Measurements from ENCODE around the gene SORCS2.

Gene SORCS2

DNA sequence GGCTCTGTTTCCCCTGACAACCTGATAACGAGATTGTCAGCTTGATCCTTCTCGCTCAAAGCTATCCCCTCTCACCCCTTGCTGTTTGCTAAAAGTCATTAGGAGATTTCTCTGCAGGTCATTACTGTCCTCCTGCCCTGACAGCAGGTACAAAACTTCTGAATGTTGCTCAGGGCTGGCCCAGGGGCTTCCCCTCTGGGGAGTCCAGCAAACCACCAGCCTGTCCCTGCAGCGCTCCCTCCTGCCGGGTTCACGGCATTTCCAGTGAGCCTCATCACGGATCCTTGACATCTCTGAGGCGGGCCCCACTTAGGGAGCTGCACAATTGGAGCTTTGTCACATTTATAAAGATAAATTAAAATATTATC, 5.2 kb upstream of the SORCS2 start:
- peak; percentile 46 for DNase-seq

DNA sequence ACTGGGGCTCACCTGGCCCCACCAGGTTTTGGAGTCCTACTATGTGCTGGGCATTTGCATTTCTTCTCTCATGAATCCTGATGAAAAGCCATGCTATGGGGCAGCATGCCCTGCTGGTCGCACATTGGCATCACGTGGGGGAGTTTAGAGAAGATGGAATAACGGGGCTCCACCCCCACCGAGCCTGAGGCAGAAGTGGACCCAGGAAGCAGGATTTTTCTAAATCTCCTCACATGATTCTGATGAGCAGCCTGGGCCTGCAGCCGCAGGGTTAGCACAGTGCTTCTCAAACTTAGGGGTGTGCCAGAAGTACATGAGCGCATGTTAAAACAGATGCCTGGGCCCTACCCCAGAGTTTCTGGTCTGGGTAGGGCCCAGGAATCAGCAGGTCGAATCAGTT, 4.6 kb upstream of the SORCS2 start:
- peak; percentile 20 for DNase-seq

DNA sequence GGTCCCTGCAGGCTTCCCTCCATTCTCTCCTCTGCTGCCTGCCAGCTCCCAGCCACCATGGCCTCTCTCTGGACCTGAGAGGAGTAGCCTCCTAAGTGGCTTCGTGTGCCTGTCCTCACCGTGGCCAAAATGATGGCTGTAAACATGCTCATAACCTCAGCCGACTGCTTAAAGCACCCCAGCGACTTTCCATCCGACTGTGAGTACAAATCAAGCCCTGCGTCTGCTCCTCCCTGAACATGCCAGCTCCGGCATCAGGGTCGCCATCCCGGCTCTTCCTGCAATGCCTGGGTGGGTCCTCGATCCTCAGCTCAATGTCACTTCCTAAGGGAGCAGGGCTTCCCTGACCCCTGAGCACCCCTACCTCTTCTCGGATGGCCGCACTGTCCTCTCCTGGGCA, 3.3 kb upstream of the SORCS2 start:
- DNase-seq, result peak; percentile 33

DNA sequence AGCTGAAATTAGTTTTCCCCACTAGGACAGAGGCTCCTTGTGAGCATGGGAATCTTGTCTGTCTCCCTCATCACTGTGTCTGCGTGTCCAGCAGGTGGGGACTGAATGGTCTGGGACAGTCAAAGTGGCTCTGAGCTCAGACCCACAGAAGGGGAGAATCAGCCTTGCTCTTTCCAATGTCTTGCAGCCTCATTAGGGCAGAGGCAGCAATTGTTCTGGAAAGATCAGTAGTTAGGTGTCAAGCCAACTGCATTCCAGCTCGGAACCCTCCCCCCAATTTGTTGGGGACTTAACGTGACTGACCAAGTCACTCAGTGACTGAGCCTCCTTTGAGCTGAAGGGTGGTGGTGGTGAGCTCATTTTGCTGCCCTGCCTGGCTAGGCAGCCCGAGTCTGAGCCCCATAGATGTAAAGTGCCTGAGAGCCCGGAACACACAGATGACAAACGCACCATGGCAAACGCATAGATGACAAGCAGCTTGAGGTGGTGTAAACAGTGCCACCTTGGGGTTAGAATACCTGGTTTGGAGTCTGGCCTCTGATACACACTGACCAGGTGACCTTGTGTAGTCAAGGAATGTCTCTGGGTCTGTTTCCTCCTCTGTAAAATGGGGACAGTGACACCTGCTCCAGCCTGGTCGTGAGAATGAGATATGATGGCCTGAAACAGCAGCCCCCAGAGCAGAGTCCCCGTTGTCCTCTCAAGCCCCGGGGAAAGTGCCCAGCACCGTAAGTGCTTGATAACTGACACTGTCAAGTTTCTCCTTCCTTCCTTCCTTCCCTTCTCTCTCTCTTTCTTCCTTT, 2.7 kb upstream of the SORCS2 start:
- peak; percentile 32 for DNase-seq

DNA sequence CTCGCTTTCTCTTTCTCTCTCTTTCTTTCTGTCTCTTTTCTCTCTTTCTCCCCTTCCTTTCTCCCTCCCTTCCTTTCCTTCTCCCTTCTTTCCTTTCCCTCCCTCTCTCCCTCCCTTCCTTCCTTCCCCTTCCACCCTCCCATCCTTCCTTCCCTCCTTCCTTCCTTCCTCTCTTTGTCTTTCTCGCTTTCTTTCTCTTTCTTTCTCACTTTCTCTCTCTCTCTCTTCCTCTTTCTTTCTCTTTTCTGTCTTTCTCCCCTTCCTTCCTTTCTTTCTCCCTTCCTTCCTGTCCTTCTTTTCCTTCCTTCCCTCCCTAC, 2.1 kb upstream of the SORCS2 start:
- no peak for DNase-seq

DNA sequence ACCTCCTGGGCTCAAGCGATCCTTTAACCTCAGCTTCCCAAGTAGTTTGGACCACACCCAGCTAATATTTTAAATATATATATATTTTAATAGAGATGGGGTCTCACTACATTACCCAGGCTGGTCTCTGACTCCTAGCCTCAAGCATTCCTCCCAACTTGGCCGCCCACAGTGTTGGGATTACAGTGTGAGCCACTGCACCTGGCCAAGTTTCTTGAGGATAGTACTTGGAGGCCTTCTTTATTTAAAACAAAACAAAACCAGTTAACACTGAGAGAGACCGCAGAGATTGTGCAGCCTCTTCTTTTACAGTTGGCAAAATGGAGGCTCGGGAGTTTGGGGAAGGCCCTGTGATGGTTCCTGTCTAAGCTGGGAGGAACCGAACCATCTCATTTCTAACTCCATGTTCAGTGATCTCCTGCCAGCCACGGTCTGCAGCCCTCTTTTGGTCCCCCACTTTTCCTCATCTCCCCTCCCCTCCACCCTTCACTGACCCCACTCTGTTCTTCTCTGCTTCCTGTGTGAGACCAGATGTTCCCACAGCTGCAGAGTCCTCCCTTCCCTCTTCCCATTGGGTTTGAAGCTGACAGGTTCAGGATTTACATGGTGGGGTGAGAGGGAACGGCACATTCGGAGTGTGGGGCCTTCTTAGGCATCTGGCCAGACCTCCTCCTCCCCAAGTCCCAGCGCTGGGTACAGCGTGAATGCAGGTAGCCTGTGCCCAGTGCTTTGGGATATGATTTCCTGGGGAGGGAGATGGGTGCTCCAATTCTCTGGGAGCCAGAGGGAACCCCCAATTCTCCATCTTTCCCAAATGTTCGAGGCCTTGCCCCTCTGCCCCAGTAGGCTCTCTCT, 1.4 kb upstream of the SORCS2 start:
- peak; percentile 40 for DNase-seq

DNA sequence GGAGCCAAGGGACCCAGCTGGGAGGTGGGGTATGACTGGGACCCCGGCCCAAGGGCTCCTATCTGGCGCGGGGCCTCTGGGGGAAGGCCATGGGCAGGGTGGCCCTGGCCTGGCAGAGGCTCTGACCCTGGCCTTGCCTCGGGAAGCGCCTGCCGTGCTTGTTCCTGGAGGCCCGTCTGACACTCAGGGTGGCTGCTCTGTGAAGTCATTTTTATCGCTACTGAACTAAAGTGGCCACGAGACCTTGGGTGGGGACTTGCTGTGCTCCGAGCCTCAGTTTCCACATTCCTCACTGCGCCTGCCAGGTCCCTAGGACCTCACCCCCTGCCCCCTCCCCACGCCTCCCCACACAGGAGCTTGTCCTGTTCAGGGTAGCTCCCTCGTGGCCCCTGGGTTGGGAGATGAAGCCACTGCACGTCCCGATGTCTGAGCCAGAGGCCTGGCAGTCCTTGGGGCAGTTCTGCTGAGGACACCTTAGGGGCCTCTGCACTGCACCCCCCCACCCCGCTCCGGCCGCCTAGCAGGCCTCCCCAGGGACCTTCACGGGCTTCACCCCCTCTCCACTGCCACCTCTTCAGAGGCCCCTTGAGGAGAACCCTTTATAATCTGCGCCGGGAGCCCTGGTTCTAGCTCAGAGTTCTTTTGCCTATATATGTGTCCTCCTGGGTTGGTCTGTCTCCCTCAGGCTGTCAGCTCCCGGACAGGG, 639 bp upstream of the SORCS2 start:
- DNase-seq, result peak; percentile 48

DNA sequence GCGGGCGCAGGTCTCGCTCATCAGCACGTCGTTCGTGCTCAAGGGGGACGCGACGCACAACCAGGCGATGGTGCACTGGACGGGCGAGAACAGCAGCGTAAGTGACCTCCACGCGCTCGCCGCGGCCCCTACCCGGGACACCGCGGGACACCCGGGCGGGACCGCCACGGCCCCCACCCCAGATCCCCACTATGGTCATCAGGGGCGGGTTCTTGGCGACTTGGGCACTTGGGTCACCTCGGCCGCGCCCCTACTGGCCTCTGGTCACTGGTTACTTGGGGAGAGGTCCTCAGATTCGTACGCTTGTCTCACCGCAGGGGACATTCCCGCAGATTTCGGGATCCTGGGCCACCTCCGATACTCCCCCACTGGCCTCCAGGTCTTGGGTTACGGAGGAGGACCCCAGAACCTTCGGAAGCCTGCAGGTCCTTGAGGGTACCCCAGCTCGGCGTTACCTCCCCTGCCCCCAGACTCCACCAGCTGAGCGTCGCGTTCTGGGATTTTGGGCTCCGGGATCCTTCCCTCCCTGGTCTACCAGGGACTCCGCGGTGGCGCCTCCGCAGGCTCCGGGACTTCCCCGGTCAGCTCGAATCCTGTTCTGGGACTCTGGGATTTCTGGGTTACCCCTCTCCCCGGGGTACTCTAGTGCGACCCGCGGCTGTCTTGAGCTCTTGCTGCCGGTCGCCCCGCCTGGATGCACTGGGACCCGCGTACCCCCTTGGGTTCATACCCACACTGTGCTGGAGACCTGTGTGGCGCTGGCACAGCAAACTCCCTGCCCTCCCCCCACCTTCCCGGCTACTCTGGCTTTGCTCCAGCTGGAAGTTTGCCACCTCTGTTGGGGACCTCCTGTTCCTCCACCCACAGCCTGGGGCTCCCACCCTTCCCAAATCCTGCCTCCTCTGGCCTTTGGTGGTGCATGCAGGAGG, 956 bp downstream of the SORCS2 start:
- DNase-seq, result peak; percentile 45

DNA sequence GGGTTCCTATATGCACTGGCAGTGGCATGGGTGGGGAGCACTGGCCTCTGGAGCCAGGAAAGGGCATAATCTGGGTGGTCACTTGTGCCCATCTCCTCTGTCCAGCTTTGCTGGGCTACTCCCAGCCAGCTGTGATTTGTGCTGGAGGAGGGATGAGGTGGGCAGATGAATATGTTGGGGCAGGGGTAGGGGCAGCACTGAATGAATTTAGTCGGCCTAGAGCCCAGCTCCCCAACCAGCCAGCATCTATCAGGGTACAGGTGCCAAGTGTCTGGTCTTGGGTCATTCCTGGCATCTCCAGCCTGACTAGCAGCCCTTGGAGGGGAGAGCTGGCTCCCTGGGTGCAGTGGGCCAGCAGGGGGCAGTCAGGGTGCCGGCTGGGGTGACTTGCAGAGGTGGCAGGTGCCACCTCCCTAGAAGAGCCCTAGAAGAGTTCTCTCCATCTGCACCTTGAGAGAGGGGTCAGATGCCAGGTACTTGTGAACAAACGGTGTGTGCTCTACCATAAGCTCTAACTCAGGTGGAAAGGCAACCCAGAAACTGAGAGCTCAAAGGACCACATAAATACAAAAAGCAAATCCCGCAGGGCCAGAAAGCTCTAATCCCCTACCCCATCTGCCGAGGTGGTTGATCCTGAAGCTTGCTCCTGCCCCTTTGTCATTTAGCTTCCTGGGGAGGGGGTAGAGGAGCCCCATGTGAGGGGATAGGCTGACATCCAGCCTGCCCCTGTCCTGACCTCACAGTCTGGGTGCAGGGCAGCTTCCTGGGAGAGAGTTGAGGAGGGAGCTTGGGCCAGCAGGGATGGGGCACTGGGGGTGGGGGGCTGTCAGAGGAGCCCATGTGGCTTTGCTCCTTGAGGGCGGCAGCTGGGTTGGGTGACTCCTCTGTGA, 2.2 kb downstream of the SORCS2 start:
- DNase-seq, result peak; percentile 62

DNA sequence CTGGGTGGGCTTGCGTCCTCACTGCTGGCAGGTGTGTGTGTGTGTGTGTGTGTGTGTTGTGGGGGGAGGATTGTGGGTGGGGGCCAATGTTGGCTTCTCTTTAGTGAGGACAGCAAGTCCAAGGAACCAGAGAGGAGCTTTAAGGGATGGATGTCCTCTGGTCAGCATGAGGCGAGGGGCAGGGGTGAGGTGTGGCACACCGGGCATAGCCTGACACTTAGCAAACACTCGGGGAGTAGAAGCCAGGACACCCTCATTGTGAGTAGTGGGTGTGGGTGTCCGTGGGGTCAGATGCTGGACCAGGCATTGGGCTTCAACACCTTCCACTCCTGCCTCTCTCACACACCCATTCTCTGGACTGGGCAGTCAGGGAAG, 2.8 kb downstream of the SORCS2 start:
- peak; percentile 34 for DNase-seq

DNA sequence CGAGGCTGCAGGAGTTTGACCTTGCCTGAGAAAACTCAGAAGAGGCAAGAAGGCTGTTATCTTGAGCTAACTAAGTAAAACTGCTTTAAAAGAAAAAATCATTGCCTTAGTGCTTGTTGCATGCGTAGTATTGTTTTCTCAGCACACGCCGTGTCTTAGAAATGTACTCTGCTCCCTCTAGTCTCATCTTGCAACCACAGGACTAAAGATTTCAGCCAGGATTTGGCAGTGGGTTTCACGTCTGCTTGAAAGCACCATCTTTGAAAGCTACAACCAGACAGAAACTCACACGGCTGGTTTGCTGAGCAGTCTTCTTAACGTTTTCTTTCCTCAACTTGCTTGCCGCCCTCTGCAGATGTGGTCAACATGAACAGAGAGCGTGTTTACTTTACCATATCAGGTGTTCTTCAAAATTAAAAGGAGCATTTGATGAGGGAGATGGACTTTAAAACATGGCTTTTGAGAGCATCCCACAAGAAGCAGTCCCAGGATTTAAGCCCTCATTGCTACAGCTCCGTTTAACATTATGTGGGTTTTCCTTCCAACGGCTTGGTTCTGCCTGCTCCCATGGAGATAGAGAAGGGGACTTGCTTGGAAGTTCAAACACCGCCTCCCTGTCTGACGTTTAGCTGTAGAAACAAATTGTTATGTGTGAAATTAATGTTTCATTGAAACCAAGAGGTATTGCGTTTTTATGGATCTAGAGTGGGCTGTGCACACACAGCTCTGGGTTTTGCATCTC, 3.4 kb downstream of the SORCS2 start:
- DNase-seq, result no peak

DNA sequence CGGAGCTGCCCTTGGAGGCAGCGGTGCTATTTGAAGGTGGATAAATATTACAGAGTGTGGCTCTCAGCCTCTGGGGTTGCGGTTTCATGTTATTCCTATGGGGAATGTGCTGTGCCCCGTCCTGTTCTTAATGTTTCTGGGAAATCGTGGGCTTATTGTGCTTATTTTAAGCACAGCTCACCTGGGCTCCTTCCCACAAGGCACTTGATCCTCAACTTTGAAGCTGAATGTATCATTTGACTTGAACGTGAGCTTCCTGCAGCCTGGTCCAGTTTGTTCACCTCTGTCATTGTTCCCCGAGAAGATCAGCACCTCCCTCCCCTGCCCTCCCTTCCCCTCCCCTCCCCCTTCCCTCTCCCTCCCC, 3.9 kb downstream of the SORCS2 start:
- DNase-seq, result no peak

DNA sequence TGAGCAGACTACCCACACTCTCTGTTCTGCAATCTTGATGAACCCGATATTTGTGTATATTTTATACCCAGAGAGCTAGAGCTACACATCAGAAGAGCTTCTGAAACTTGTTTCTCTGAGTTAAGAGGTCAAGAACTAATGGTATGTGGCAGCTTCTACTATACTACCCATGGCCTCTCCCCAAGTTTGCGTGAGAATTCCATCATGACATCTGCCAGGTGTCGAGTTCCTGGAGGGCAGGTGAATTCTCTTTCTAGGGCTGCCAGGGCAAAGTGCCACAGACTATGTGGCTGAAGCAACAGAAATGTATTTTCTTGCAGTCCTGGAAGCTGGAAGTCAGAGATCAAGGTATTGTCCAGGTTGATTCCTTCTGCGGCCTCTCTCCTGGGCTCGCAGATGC, 4.4 kb downstream of the SORCS2 start:
- DNase-seq, result no peak

DNA sequence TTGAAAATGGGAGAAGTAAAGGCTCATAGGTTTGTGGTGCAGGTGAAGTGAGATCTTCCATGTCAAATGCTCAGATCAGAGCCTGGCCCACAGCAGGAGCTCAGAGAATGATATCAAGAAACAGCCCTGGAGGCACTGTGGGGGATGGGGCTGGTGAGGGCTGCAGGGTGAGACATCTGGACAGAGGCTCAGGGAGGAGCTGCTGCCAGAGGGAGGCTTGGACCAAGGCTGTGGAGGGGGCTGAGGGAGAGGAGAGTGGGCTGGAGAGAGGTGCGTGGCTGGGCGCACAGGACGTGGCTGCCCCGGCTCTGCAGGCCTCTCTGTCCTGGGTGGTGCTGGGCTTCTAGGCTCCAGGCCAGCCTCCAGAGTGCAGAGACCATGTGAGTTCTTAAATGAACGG, 5.6 kb downstream of the SORCS2 start:
- no peak for DNase-seq

DNA sequence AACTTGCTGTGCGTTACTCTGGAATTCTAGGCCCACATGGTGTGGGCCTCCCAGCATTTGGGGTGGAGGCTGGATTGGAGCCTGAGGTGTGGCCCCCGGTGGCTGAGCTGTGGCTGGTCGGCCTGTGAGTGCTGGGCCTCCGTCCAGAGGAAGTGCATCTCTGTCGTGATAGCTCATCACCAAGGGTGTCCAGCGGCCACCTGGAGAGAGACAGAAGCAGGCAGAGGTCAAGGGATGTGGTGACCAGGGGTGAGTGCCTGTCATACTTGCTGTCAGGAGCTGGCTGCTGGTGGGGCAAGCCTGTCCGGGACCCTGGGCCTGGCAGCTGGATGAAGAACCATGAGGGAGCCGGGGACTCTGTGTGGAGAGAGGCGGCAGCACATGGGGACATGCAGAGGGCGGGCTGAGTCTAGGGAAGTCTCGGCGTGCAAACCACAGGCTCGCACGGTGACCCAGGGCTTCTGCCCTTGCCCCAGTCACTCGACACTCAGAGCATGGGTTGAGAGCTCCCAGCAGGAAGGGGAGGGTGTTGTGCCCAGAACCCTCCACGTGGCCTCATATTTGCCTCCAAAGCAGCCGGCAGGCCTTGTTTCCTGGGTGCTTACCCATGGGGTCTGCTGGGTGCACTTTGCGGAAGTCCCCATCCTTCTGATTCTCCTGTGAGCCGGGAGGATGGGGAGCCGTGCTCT, 6.2 kb downstream of the SORCS2 start:
- DNase-seq, result no peak

DNA sequence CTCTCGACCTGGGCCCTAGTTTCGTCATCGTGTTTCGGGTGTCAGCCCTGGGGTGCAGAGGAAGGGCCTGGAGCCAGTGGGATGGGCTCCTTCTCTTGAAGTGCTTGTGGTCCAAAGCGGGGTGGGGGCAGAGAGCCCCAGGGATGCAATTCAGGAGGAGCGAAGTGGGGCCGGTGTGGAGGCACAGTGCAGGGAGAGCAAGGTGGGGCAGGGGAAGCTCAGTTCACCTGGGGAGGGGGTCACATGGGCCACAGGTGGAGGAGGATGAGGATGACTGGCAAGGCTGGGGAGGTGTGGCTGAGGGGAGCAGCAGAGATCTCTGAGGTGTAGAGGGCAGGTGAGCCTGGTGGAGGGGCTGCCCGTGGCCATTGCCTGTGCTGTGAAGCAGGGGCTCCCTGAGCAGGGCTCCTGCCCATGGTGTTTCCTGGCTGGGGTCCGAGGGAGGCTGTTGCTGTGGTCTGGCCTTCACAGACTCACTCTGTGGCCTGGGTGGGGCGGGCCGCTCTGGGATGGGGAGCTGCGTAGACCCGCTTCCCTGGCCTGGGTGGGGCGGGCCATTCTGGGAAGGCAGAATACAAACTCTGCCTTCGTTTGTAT, 6.9 kb downstream of the SORCS2 start:
- no peak for DNase-seq

DNA sequence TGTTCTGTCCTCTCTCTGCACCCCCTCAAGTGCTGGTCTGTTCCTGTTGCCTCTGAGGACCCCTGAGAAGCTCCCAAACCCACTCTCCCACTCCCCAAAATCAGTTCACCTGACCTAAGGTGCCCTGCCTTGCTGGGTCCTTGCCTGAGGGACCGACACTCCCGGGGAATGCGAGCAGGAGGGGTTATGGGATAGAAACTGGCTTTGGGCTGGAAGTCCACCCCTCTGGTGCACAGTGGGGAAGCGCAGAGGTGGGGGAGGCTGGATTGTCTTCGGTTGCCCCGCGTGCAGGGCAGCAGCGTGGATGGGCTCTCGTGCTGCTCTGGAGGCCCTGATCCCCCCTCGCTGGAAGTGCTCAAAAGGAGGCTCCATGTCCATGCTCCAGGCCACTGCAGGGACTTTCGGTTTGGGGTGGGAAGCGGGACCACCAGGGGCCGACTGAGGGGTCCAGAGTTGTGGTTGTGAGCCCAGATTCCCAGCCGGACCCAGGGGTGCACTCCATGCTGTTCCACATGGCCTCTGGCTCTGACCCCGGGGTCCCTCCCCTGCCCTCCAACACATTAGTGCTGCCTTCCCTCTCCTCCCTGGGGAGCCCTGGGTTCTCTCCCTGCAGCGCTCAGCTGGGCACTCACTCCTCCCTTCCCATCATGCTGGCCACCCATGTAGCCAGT, 7.6 kb downstream of the SORCS2 start:
- DNase-seq, result no peak

DNA sequence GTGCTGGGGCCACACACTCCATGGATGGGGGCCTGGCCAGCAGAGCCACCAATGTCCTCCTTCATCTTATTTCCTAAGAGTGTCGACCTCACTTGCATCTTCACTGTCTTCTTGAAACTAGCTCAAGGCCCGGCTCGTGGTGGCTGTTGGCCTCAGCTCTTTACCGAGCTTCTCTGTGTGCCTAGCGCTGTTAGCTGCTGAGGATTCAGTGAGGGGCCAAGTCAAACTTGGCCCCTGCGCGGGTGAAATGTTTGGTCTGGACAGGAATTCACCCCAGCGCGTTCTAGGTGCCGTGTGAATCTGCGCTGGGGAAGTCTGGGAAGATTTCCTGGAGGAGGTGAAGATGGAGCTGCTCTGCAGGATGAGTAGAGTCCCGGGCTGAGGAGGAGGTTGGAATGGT, 8.5 kb downstream of the SORCS2 start:
- no peak for DNase-seq

Measured in activated CD8-positive, alpha-beta memory T cell treated with anti-CD3 and anti-CD28 coated beads, Interleukin-2, amount 50 U/mL, for 48 hours (primary cell).